Stimulated activated naive CD8-positive, alpha-beta T cell treated with anti-CD3 and anti-CD28 coated beads, Interleukin-15, Interleukin-2, amounts not matched to agents 100 U/mL and 50 U/mL, for 24 hours (primary cell): ENCODE measurements around the gene NR4A3.

Source experiments
- ATAC-seq: fragments of 150-1000 bp; cut with Tn5 transposase; one replicate; pipeline ENCODE4 v1.10.0; 2021
- DNase-seq: peaks from one replicate; pipeline ENCODE4 v3.0.0; 2021

The NR4A3 gene

GRCh38 chr9:99878651-99879050, 57.0 kb downstream of the NR4A3 start:
- no peak for DNase-seq
- ATAC-seq = no peak

GRCh38 chr9:99881769-99882168, 60.1 kb downstream of the NR4A3 start:
- ATAC-seq (peak; percentile 92), DNase-seq (peak; percentile 20)

GRCh38 chr9:99885747-99886146, 64.1 kb downstream of the NR4A3 start:
- no peak for DNase-seq
- no peak for ATAC-seq

GRCh38 chr9:99889120-99889519, 67.4 kb downstream of the NR4A3 start:
- no peak for ATAC-seq
- no peak for DNase-seq

- ATAC-seq = no peak
- no peak for DNase-seq
Measured at GRCh38 chr9:99894826-99895225, 73.1 kb downstream of the NR4A3 start.

- ATAC-seq (no peak), DNase-seq (no peak)
Measured at GRCh38 chr9:99895510-99895909, 73.8 kb downstream of the NR4A3 start.

- DNase-seq (no peak), ATAC-seq (no peak)
Measured at GRCh38 chr9:99896119-99896518, 74.4 kb downstream of the NR4A3 start.

GRCh38 chr9:99903393-99903792, 81.7 kb downstream of the NR4A3 start:
- no peak for DNase-seq
- no peak for ATAC-seq

GRCh38 chr9:99905833-99906402, 84.2 kb downstream of the NR4A3 start:
- DNase-seq = no peak
- ATAC-seq = no peak

- DNase-seq = peak; percentile 89
- peak; percentile 91 for ATAC-seq
Measured at GRCh38 chr9:99906403-99907207, 84.9 kb downstream of the NR4A3 start, which contains the start of gene STX17. STX17 (plus strand) TSS chr9:99906654; CDS start chr9:99915240, 8,586 bp downstream.

- DNase-seq = no peak
- no peak for ATAC-seq
Measured at GRCh38 chr9:99907208-99907532, 85.5 kb downstream of the NR4A3 start.

GRCh38 chr9:99911600-99911999, 89.9 kb downstream of the NR4A3 start:
- ATAC-seq (no peak), DNase-seq (no peak)
